Smooth muscle cell (in vitro differentiated cells): ENCODE measurements around the gene TPPP3. TPM values are rescaled to one million over a fixed set of nuclear protein-coding genes. Genes with fewer than 3 reads are reported as not detected.

Experiments used
- DNase-seq: peaks from one replicate; lab custom pipeline; 2025; ENCODE audit not compliant: unreplicated experiment; lab: John Stamatoyannopoulos, UW
- H2AFZ ChIP-seq: fragments of 200-600 bp; sonication (generic); 2 replicates; pipeline ENCODE4 v1.6.0; 2016; ENCODE audit warnings: antibody characterized with exemption, low read depth, mild to moderate bottlenecking
- H3F3A ChIP-seq: fragments of 200-600 bp; sonication (generic); 2 replicates; pipeline ENCODE4 v1.6.0; 2017; ENCODE audit warnings: antibody characterized with exemption, low read depth
- H3K27ac ChIP-seq: fragments of 200-600 bp; sonication (generic); 2 replicates; pipeline ENCODE4 v1.5.1; 2016; ENCODE audit warnings: low read depth, mild to moderate bottlenecking
- H3K27me3 ChIP-seq: fragments of 200-600 bp; sonication (generic); 2 replicates; pipeline ENCODE4 v1.6.1; 2016; ENCODE audit warnings: low read depth, mild to moderate bottlenecking
- H3K36me3 ChIP-seq: fragments of 200-600 bp; sonication (generic); 2 replicates; pipeline ENCODE4 v1.5.1; 2016; ENCODE audit warnings: low read depth
- H3K4me1 ChIP-seq: fragments of 200-600 bp; sonication (generic); 2 replicates; pipeline ENCODE4 v1.5.1; 2016; ENCODE audit warnings: low read depth
- H3K4me2 ChIP-seq: fragments of 200-600 bp; sonication (generic); 2 replicates; pipeline ENCODE4 v1.6.0; 2016; ENCODE audit warnings: mild to moderate bottlenecking
- H3K4me3 ChIP-seq: fragments of 200-600 bp; sonication (generic); 2 replicates; pipeline ENCODE4 v1.5.1; 2016; ENCODE audit warnings: mild to moderate bottlenecking
- H3K79me2 ChIP-seq: fragments of 200-600 bp; sonication (generic); 2 replicates; pipeline ENCODE4 v1.6.0; 2016; ENCODE audit warnings: low read depth, mild to moderate bottlenecking
- H3K9ac ChIP-seq: fragments of 200-600 bp; sonication (generic); 2 replicates; pipeline ENCODE4 v1.6.0; 2016; ENCODE audit warnings: low read depth
- H3K9me3 ChIP-seq: fragments of 200-600 bp; sonication (generic); replicated peaks from 2 replicates; pipeline ENCODE4 v1.5.1; 2016; ENCODE audit warnings: low read depth
- H4K20me1 ChIP-seq: fragments of 200-600 bp; sonication (generic); 2 replicates; pipeline ENCODE4 v1.6.0; 2016; ENCODE audit warnings: low read depth
- CTCF ChIP-seq: fragments of 200-600 bp; sonication (generic); IDR thresholded peaks from 2 replicates; pipeline ENCODE4 v1.5.1; 2017; ENCODE audit warnings: borderline replicate concordance, mild to moderate bottlenecking, antibody characterized with exemption; ENCODE audit not compliant: insufficient read depth, poor library complexity, severe bottlenecking
- WGBS: methylation state at CpG from one replicate; pipeline ENCODE4 v1.1.7; 2016; ENCODE audit warnings: low lambda C conversion rate; 5-methylcytosine and 5-hydroxymethylcytosine counted together
- polyA plus RNA-seq: library from polyadenylated mRNA; unstranded; fragments of >200 nt; fragmentation: Nextera tagmentation; extraction: Ambion mirVana; gene quantifications from 2 replicates; pipeline ENCODE4 v1.2.1, GENCODE V29; 2016
- total RNA-seq: library from RNA; depleted of rRNA; stranded (reverse); fragments of >200 nt; gene quantifications from 2 replicates; pipeline ENCODE4 v1.2.3, GENCODE V29; 2014

TPPP3 gene
- total RNA-seq = 1.9 TPM in 2 replicates
- 1.3 and 2.7 TPM in 2 replicates for polyA plus RNA-seq

- no peaks in the 10 kb centered on the region for H3K79me2 ChIP-seq
- H3K27me3 ChIP-seq = peaks cover 13% of the 10 kb centered on the region
- peak within 1 kb of the TSS; percentile 41 for H3K4me3 ChIP-seq
- 11% methylated on average over 31 of the region's 56 CpGs for WGBS
- H3K9ac ChIP-seq = peak within 1 kb of the TSS; percentile 71
- peak within 1 kb of the TSS; percentile 88 for H3K4me2 ChIP-seq
- H3K36me3 ChIP-seq = no peaks in the 10 kb centered on the region
- peak; percentile 76 for DNase-seq
- peak within 1 kb of the TSS; percentile 11 for H3K27ac ChIP-seq
- no peaks in the 10 kb centered on the region for H4K20me1 ChIP-seq
- no peaks in the 10 kb centered on the region for H3F3A ChIP-seq
- H3K4me1 ChIP-seq = peaks cover 25% of the 10 kb centered on the region
- peak; percentile 46 for TF ChIP-seq CTCF
- no peaks in the 10 kb centered on the region for H3K9me3 ChIP-seq
- peak within 1 kb of the TSS; percentile 57 for H2AFZ ChIP-seq
Observed at GRCh38 chr16:67393111-67393787, at the start of gene TPPP3. Gene TPPP3, minus strand, starts transcription at chr16:67393498. Its CDS starts 2,387 bp downstream, at chr16:67391111.

- Histone ChIP-seq H3K4me3 (no peak overlapping the region), H4K20me1 (peaks cover 79% of the 10 kb centered on the region), H3K4me1 (no peaks in the 10 kb centered on the region), H3K27ac (no peak overlapping the region), H2AFZ (no peak overlapping the region), H3K36me3 (no peaks in the 10 kb centered on the region), H3K9me3 (no peaks in the 10 kb centered on the region), H3K9ac (no peak overlapping the region), H3K79me2 (no peaks in the 10 kb centered on the region), H3F3A (no peaks in the 10 kb centered on the region), H3K27me3 (no peaks in the 10 kb centered on the region), H3K4me2 (no peak overlapping the region)
- no peak for TF ChIP-seq CTCF
- WGBS = 95% methylated on average over 13 of the region's 13 CpGs
- DNase-seq = no peak
Observed at GRCh38 chr16:67442581-67443255, 49.4 kb upstream of the TPPP3 start.

- Histone ChIP-seq H2AFZ (no peak overlapping the region), H3K27ac (no peak overlapping the region), H3K36me3 (no peaks in the 10 kb centered on the region), H3K4me1 (no peaks in the 10 kb centered on the region), H3K79me2 (no peaks in the 10 kb centered on the region), H3K9ac (no peak overlapping the region), H3K27me3 (no peaks in the 10 kb centered on the region), H3K4me2 (no peak overlapping the region), H3K9me3 (no peaks in the 10 kb centered on the region), H3K4me3 (no peak overlapping the region), H3F3A (no peaks in the 10 kb centered on the region), H4K20me1 (peaks cover 75% of the 10 kb centered on the region)
- no peak for DNase-seq
- 86% methylated on average over 5 of the region's 5 CpGs for WGBS
- TF ChIP-seq CTCF = no peak
Observed at GRCh38 chr16:67441907-67442306, 48.6 kb upstream of the TPPP3 start.
